Uterus (tissue), 2 donors: ENCODE data around the gene CDC5L.

ENCODE experiments used
- CTCF ChIP-seq, 4 experiments: fragments of 200-600 bp in 2 of 4; fragments of 450-650 bp in 2 of 4; sonication (generic) in 2 of 4; IDR thresholded peaks; one replicate each; pipeline ENCODE4 v1.5.1; 2016 to 2019; ENCODE audit warnings: antibody characterized with exemption in 4 of 4, mild to moderate bottlenecking in 2 of 4, moderate library complexity in 1 of 4
- POLR2A ChIP-seq, 2 donors: fragments of 450-650 bp; IDR thresholded peaks; one replicate each; pipeline ENCODE4 v1.6.1; 2016; ENCODE audit warnings: antibody characterized with exemption in 2 of 2, mild to moderate bottlenecking in 1 of 2, moderate library complexity in 1 of 2

GRCh38 chr6:44361947-44362346 is 25.6 kb upstream of the CDC5L start:
- TF ChIP-seq CTCF (IDR thresholded peaks at IDR 0.05): no peak
- no peak for TF ChIP-seq POLR2A (IDR thresholded peaks at IDR 0.05)
